ENCODE measurements around the gene TSPAN1. TPM values are rescaled to one million over a fixed set of nuclear protein-coding genes. Genes with fewer than 3 reads are reported as not detected.

TSPAN1 gene
- total and polyA plus RNA-seq, 2 experiments from 2014 or later = not detected

- Histone ChIP-seq H3K27me3 (no peaks in the 10 kb centered on the region), H3K27ac (no peak overlapping the region), H3K4me1 (ENCODE audit: low read depth) (peaks cover 3% of the 10 kb centered on the region), H3K36me3 (peaks cover 21% of the 10 kb centered on the region), H3K9me3 (ENCODE audit: low read depth) (no peaks in the 10 kb centered on the region), H3K4me3 (no peak overlapping the region)
- no peak for DNase-seq (ENCODE audit: low read depth in 1 of 2, low spot score in 1 of 2)
- TF ChIP-seq CTCF (IDR thresholded peaks at IDR 0.05; ENCODE audit: low read depth, low read length) = no peak
Measured at GRCh38 chr1:46196609-46197008, 21.7 kb downstream of the TSPAN1 start.

DNA sequence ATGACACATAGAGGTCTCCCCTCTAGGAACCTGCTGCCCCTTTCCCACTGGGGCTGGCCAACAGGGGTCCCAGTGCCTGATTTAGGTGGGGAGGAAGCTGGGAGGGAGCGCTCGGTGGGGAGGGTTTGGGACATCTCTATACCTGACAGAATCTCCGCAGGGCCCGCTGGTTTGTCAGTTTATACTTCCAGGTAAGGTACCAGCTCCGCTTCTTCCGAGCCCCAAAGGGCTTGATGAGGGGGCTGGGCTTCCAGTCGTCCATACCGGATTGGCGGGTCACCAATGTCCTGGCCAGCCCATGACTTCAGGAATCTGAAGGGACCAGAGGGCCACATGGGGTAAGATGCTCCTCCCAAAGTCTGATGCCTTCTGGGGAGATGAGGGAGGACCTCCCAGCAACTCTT, 22.7 kb downstream of the TSPAN1 start:
- H3K4me3 ChIP-seq = peak overlapping the region; percentile 89
- no peaks in the 10 kb centered on the region for H3K27me3 ChIP-seq
- H3K27ac ChIP-seq = no peak overlapping the region
- H3K4me1 ChIP-seq (ENCODE audit: low read depth) = peaks cover 3% of the 10 kb centered on the region
- TF ChIP-seq CTCF (IDR thresholded peaks at IDR 0.05; ENCODE audit: low read depth, low read length) = no peak
- H3K36me3 ChIP-seq = peaks cover 13% of the 10 kb centered on the region
- H3K9me3 ChIP-seq (ENCODE audit: low read depth) = no peaks in the 10 kb centered on the region
- DNase-seq (ENCODE audit: low read depth in 1 of 2, low spot score in 1 of 2) = no peak

DNA sequence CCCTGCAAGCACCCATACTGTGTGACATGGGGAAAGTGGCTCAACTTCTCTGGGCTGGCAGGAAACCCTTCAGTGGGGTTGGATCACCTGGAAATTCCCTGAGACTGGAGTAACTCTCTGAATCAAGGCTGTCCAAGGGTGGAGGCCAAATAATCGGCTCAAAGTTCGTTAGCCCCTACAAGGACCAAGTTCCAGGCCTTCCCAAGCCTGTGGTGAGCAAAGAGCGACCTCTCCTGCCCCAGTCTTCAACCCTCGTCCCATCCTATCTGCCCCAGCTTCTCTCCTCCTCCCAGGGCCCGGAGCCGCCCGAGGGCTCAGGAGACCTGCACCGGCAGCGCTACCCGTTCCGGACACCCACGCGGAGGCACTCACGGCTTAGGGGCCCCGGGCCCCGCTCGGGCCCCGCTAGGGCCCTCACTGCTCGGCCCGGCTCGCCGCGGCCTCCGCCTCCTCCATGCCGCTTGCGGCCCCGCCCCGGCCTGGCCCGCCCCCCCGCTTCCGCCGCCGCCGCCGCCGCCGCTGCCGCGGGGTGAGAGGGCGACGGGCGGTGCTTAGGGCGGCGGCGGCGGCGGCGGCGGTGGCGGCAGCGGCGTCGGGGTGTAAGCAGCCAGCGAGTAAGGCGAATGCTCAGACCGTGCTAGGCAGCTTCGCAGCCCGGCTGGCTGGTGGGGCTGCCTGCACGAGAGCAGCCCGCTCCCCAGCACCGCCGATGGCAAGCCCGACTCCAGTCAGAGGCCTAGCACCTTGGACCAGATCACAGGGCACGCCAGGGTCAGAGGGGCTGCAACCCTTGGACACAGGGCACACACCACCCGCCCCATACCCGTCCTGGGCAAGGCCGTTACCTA, 23.3 kb downstream of the TSPAN1 start, which contains the start of gene POMGNT1:
Gene POMGNT1 (minus strand): TSS at position 471 of the 848 bp plus-strand sequence. CDS start 613 bp downstream, outside the sequence.
- TF ChIP-seq CTCF (IDR thresholded peaks at IDR 0.05; ENCODE audit: low read depth, low read length) = no peak
- no peaks in the 10 kb centered on the region for H3K9me3 ChIP-seq (ENCODE audit: low read depth)
- peak within 1 kb of the TSS; percentile 88 for H3K27ac ChIP-seq
- peaks cover 7% of the 10 kb centered on the region for H3K36me3 ChIP-seq
- peak within 1 kb of the TSS; percentile 89 for H3K4me3 ChIP-seq
- peaks cover 3% of the 10 kb centered on the region for H3K4me1 ChIP-seq (ENCODE audit: low read depth)
- DNase-seq (ENCODE audit: low read depth in 1 of 2, low spot score in 1 of 2) = peak; percentile 76 to 83
- H3K27me3 ChIP-seq = no peaks in the 10 kb centered on the region

GRCh38 chr1:46199233-46199749, 24.4 kb downstream of the TSPAN1 start:
- peaks cover 3% of the 10 kb centered on the region for H3K36me3 ChIP-seq
- no peak overlapping the region for H3K4me3 ChIP-seq

More at GRCh38 chr1:46199233-46199749, 24.4 kb downstream of the TSPAN1 start:
- Histone ChIP-seq H3K27ac (peak overlapping the region; percentile 88), H3K9me3 (ENCODE audit: low read depth) (no peaks in the 10 kb centered on the region), H3K4me1 (ENCODE audit: low read depth) (peaks cover 6% of the 10 kb centered on the region), H3K27me3 (no peaks in the 10 kb centered on the region)
- DNase-seq (ENCODE audit: low read depth in 1 of 2, low spot score in 1 of 2) = no peak
- TF ChIP-seq CTCF (IDR thresholded peaks at IDR 0.05; ENCODE audit: low read depth, low read length) = no peak

All from cardiac muscle cell (in vitro differentiated cells and primary cell).